Left renal cortex interstitium (tissue), 4 donors: Measurements from ENCODE around the gene TNPO1. TPM values are rescaled to one million over a fixed set of nuclear protein-coding genes. Genes with fewer than 3 reads are reported as not detected.
"Not testable (repeated sequence)": the region's sequence is repeated elsewhere in the genome, so short reads cannot be mapped to it uniquely, and the experiment has no call there.

Source experiments
- DNase-seq, 4 donors: peaks; one replicate each; pipeline ENCODE4 v3.0.0-alpha.2; 2013; ENCODE audit warnings: low read depth in 4 of 4, low spot score in 2 of 4, missing footprints in 1 of 4
- polyA plus RNA-seq, 4 donors: library from polyadenylated mRNA; unstranded; fragments of 120-200 nt; gene quantifications; one replicate each; pipeline ENCODE4 v1.2.1, GENCODE V29; 2013; ENCODE audit not compliant: insufficient read length in 4 of 4

The TNPO1 gene
- 100 to 1,000 TPM in 1 of 4 donors, 10 to 100 TPM in 3; 93.1 to 103 (median 97.6) TPM for polyA plus RNA-seq

DNA sequence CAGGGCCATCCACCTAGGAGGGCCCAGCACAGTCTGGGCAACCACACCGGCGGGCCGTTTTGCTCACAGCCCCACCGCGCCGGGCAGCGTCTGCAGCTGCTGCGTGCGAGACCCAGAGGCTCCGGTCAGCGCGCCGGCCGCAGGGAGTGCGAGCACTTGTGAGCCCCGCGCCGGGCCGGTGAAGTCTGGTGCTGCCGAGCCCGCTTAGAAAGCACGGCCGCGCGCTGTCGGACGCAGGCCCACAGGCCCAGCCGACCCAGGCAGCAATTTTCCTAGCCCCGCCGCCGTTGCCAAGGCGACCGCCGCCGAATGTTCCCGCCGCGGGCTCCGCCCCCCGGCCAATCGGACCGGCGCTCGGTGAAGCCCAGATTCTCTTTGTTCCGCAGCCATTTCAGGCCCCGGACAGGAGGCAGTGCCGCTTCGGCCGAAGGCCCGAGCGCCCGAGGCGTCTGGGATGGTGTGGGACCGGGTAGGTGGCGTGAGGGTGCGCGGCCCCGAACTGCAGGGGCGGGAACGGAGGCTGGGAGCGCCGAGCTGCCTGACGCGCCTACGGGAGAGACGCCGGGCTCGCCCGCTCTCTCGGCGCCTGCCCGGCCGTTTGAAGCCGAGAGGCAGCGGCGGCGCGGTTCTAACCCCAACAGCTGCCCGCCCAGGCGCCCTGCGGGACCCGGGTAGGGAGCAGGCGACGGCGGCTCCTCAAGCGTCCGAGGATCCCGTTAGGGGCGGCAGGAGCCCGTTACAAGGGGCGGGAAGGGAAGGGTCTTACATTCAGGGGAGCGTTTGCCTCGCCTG lies at the start of gene TNPO1:
Gene TNPO1 (plus strand): TSS at position 378 of the 792 bp plus-strand sequence. CDS start 77 bp downstream, at position 455.
- DNase-seq, result peak; percentile 77 to 92 (median 84)

GRCh38 chr5:72767289-72768010 lies 49.0 kb upstream of the TNPO1 start:
- no peak for DNase-seq

DNA sequence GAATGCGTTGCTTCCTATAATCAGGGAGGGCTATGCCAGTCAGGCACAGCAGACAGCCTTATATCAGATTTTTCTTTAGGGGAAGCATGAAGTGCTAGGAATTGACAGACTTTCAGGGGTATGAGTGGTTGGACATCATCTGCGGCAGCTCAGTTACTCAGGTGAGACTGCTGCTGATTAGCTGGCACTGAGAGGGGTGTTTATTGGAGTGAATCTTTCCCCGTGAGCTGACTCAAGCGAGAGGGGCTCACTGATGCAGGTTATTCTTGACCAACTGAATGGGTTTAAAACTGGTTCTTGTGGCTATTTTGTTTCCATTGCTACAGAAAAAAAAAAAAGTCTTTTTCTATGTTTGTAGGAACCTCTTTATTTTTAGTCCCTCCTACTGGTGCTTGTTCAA lies 46.2 kb upstream of the TNPO1 start:
- no peak for DNase-seq

DNA sequence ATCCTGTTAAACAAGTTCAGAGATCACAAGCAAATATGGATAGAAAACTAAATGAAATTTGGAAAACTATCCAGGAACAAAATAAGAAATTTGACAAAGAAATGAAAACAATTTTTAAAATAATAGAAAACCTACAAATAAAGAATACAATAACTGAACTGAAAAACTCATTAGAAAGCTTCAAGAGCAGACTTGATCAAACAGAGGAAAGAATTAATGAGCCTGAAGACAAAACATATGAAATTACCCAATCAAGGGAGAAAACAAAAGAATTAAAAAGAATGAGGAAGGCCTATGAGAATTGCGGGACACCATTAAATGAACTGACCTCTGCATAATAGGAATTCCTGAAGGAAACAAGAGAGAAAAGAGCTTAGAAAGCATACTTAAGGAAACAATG lies 39.8 kb upstream of the TNPO1 start:
- no peak for DNase-seq

- no peak for DNase-seq
Observed at GRCh38 chr5:72779520-72779919, 36.9 kb upstream of the TNPO1 start.

DNA sequence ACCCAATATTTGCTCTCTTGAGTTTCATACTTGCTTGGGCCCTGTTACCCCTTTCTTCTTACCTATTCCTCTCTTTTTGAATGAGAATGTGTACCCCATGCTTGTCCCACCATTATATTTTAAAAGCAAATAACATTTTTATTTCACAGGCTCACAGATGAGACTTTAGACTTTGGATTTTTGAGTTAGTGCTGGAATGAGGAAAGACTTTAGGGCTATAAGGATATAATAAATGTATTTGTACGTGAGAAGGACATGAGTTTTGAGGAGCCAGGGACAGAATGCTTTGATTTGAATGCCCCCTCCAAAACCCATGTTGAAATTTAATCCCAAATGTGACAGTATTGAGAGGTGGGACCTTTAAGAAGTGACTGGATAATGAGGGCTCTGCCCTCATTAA lies 33.1 kb upstream of the TNPO1 start:
- no peak for DNase-seq

DNA sequence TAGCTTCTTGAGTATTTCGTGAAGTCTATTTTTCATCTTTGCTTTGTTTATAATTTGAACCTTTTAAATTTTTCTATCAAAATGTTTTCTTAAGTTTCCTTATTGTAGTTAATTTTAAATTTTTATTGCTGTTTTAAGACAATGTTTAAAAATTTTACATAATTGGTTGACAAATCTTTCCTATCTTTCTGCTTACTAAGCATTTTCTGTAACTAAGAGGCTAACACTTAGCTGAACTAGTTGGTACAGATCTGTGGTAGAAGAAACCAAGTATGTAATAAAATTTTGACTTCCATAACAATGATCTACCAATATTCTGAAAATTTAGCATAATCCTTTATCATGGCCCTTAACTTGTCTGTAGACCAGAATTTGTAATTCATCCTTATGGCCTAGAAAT lies 32.3 kb upstream of the TNPO1 start:
- no peak for DNase-seq

DNA sequence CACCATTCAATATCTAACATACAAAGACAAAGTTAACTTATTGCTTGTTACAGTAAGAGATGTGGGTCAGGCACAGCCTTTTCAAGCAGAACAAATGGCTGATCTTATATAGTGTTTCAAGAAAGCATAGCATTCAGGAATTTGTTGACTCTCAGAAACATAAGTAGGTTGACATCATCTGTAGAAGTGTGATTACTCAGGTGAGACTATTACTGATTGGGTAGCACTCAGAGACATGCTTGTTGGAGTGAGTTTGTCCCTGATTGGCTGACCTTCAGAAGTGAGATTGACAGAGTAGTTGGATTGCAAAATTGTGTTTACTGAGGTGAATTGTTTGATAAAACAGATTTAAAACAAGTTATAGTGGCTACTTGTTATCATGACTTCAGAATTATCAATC lies 30.7 kb upstream of the TNPO1 start:
- DNase-seq, result no peak

GRCh38 chr5:72786676-72787075 lies 29.8 kb upstream of the TNPO1 start:
- no peak for DNase-seq

- no peak for DNase-seq
Observed at GRCh38 chr5:72788866-72789505, 27.5 kb upstream of the TNPO1 start.

GRCh38 chr5:72790186-72790585 lies 26.3 kb upstream of the TNPO1 start:
- no peak for DNase-seq

DNA sequence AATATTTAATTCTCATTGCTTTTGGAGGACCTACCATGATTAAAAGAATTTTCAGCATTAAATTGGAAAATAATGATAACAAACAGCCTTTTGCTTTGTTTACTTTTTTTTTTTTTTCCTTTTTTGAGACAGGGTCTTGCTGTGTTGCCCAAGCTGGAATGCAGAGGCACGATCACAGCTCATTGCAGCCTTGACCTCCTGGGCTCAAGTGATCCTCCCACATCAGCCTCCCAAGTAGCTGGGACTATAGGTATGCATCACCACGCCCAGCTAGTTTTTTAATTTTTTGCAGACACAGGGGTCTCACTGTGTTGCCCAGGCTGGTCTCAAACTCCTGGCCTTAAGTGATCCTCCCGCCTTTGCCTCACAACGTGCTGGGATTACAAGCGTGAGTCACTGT lies 23.8 kb upstream of the TNPO1 start:
- not testable (repeated sequence) for DNase-seq

- DNase-seq, result no peak
Observed at GRCh38 chr5:72796001-72796400, 20.5 kb upstream of the TNPO1 start.

DNA sequence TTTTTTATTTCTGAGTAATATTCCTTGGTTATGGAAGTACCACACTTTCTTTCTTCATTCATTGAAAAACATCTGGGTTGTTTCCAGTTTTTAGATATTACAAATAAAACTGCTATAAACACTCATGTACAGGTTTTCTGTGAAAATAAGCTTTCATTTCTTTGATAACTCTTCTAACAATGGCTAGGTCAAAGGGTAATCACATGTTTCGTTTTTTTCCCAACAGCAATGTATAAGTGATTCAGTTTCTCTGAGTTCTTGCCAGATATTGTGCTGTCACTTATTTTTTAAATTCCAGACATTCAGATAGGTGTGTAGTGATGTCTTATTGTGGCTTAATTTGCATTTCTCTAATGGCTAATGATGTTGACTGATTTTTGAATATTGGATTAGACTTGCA lies 16.7 kb upstream of the TNPO1 start:
- no peak for DNase-seq

DNA sequence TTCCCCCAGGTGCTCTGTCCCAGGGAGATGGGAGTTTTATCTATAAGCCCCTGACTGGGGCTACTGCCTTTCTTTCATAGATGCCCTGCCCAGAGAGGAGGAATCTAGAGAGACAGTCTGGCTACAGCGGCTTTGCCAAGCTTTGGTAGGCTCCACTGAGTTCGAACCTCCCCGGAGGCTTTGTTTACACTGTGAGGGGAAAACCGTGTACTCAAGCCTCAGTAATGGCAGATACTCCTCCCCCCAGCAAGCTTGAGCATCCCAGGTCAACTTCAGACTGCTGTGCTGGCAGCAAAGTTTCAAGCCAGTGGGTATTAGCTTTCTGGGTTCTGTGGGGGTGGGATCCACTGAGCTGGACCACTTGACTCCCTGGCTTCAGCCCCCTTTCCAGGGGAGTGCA lies 7.8 kb upstream of the TNPO1 start:
- not testable (repeated sequence) for DNase-seq

DNA sequence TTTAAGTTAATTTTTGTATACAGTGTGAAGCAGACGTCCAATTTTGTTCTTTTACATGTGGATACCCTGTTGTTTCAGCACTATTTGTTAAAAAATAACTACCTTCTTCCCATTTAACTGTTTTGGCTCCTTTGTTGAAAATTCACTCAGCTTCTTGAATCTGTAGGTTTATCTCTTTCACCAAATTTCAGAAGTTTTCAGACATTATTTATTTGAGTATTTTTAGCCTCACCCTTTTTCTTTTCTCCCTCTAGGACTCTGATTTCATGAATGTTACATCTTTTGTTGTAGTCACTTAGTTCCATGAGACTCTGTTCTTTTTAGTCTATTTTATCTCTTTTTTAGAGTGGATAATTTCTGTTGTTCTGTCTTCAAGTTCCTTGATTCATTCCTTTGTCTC lies 4.6 kb upstream of the TNPO1 start:
- DNase-seq, result no peak

GRCh38 chr5:72812488-72812887 lies 4.0 kb upstream of the TNPO1 start:
- DNase-seq, result no peak

DNA sequence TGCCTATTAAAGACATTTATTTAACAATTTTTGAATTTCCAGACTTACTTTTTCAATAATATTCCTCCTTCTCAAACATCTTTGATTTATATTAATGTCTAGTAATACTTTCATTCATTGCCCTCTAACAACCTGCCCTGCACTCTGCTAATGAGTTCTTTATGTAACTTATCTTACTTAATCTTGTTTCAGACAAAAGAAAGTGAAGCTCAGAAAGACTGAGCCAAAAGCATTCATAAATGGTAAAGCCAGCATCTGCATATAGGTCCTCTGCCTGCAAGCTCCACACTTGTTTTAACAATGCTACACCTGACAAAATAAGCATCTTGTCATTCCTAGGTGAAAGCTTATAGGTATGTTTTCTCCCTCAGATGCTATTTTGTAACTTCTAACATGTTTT lies 2.4 kb upstream of the TNPO1 start:
- DNase-seq, result no peak

DNA sequence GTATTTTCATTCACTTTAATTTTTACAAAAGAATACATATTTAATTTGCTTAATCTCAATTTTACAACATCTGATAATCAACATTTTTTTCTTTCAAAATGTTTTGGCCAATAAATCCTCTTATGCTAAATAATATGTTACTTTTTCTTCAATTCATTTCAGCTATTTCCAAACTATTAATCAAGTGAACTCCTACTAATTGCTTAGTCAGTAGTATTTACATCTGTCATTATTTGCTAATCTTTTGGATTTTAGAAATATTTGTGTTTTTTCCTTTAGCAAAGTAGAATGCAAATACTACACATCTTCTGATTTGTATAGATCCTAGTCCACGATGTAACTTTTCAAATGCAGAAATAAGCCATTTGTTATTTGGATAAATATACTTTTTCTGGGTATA lies 1.6 kb upstream of the TNPO1 start:
- no peak for DNase-seq

GRCh38 chr5:72815580-72816283 lies 729 bp upstream of the TNPO1 start:
- peak in 3 of 4 donors; percentile 34 to 67 (median 38) for DNase-seq

DNA sequence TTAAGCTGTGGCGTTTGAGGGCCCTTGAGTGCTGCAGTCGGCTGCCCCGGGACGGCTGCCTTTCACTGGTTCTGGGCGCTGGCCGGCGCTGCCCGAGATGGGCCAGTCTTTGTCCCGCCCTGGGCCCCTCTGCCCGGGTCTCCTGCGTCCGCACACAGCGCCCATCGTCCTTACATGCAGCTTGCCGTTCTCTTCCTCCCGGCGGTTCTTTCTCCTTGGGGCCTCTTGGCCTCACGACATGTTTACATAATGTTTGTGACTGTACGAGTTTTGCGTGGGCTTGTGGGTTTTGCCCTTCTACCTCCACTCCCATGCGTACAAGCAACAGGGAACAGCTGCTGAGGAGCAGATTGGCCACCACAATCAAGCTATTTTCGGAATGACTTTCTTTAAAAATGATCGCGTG lies 618 bp downstream of the TNPO1 start:
- peak; percentile 47 to 79 (median 67) for DNase-seq
